ENCODE data around the gene ABCC5.

GRCh38 chr3:184005941-184006507 lies 11.7 kb downstream of the ABCC5 start:
- no peak for TF ChIP-seq CTCF (IDR thresholded peaks at IDR 0.05)
- no peak for TF ChIP-seq ATF1 (CRISPR knock-in tag; IDR thresholded peaks at IDR 0.05)
- no peak for TF ChIP-seq PREB (CRISPR knock-in tag; IDR thresholded peaks at IDR 0.05; ENCODE audit: borderline replicate concordance)
- TF ChIP-seq CREB1 (CRISPR knock-in tag; IDR thresholded peaks at IDR 0.05), result no peak
- no peak for TF ChIP-seq ZSCAN18 (CRISPR knock-in tag; IDR thresholded peaks at IDR 0.05)
- no peak for TF ChIP-seq ARID4B (CRISPR knock-in tag; IDR thresholded peaks at IDR 0.05; ENCODE audit: borderline replicate concordance)
- no peak for TF ChIP-seq GTF2I (CRISPR knock-in tag; conservative IDR thresholded peaks at IDR 0.05)
- TF ChIP-seq MAX (CRISPR knock-in tag; IDR thresholded peaks at IDR 0.05), result no peak
- TF ChIP-seq SMAD3 (CRISPR knock-in tag; IDR thresholded peaks at IDR 0.05; ENCODE audit: borderline replicate concordance), result no peak
- no peak for TF ChIP-seq ZBTB21 (CRISPR knock-in tag; IDR thresholded peaks at IDR 0.05; ENCODE audit: borderline replicate concordance)
- TF ChIP-seq CBFB (CRISPR knock-in tag; IDR thresholded peaks at IDR 0.05; ENCODE audit: low read depth), result no peak
- no peak for TF ChIP-seq KAT7 (CRISPR knock-in tag; IDR thresholded peaks at IDR 0.05; ENCODE audit: borderline replicate concordance)
- TF ChIP-seq ELF4 (CRISPR knock-in tag; IDR thresholded peaks at IDR 0.05; ENCODE audit: low read depth), result no peak

All from WTC11 (cell line).